Measurements from ENCODE around the gene IGFBP4. TPM values are rescaled to one million over a fixed set of nuclear protein-coding genes. Genes with fewer than 3 reads are reported as not detected.

The IGFBP4 gene
- total and polyA plus RNA-seq, 4 donors: 74.1 to 649 (median 238) TPM

DNA sequence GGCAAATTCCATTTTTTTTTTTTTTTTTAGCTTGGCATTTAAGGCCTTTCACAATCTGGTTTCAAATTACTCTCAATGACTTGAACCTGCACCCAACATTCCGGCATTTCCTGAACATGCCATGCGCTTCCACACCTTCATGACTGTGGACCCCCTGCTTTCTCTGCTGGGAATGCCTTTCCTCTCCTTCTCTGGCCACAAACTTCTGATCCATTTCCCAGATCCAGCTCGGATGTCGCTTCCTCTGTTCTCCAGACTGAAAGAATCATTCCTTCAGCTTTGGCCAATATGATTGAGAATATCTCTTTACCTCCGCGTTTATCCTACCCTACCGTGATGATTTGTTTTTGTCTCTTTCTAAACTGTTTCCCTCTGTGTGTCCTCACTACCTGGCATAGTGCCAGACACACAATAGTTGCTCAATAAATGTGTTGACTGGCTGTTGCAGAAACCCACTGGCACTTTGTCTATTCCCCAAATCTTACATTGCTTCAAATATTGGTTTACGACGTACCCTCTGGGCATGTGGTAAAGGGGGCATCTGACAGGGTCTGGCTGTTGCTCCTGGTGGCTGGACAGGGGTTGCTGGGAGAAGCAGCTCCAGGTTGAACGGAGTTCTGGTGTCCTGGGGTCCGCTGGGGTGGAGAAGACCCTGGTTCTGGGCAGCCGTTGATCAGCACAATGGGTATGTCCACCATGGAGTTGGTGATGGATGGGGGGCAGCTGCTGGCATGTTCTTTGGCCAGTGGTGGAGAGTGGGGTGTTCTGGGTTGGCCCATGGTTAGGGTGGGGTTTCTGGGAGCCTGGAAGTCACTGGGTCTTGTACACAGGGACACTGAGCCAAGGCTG, 43.5 kb downstream of the IGFBP4 start:
- no peaks in the 10 kb centered on the region for H3K27me3 ChIP-seq (ENCODE audit: control insufficient read depth in 4 of 4, insufficient read depth in 4 of 4, low read length in 3 of 4)
- H3K9me3 ChIP-seq (ENCODE audit: control insufficient read depth in 4 of 4, low read length in 3 of 4): no peaks in the 10 kb centered on the region
- H3K4me3 ChIP-seq (ENCODE audit: low read depth in 1 of 3, low read length in 3 of 3): no peak overlapping the region
- 82% methylated on average over 12 of the region's 12 CpGs for WGBS
- no peaks in the 10 kb centered on the region for H3K36me3 ChIP-seq (ENCODE audit: control insufficient read depth in 4 of 4, insufficient read depth in 3 of 4, low read depth in 1 of 4, low read length in 3 of 4)
- H3K27ac ChIP-seq (ENCODE audit: low read depth in 1 of 2, low read length in 2 of 2): no peak overlapping the region
- H3K4me1 ChIP-seq (ENCODE audit: control insufficient read depth in 4 of 4, insufficient read depth in 4 of 4, low read length in 3 of 4): no peaks in the 10 kb centered on the region
- H3K9ac ChIP-seq (ENCODE audit: low read depth in 1 of 2, low read length in 2 of 2): no peak overlapping the region
- no peak for DNase-seq (ENCODE audit: low spot score)
- no peak for TF ChIP-seq GABPA (IDR thresholded peaks at IDR 0.05 in 1 of 2, conservative IDR thresholded peaks at IDR 0.05 in 1 of 2)
- no peak for TF ChIP-seq RXRA (IDR thresholded peaks at IDR 0.05)
- no peak for TF ChIP-seq FOXA1 (IDR thresholded peaks at IDR 0.05)
- no peak for TF ChIP-seq EGR1 (IDR thresholded peaks at IDR 0.05; ENCODE audit: low read depth in 2 of 2)
- no peak for TF ChIP-seq REST (IDR thresholded peaks at IDR 0.05)
- no peak for TF ChIP-seq JUND (IDR thresholded peaks at IDR 0.05)
- TF ChIP-seq, protein P1, sequence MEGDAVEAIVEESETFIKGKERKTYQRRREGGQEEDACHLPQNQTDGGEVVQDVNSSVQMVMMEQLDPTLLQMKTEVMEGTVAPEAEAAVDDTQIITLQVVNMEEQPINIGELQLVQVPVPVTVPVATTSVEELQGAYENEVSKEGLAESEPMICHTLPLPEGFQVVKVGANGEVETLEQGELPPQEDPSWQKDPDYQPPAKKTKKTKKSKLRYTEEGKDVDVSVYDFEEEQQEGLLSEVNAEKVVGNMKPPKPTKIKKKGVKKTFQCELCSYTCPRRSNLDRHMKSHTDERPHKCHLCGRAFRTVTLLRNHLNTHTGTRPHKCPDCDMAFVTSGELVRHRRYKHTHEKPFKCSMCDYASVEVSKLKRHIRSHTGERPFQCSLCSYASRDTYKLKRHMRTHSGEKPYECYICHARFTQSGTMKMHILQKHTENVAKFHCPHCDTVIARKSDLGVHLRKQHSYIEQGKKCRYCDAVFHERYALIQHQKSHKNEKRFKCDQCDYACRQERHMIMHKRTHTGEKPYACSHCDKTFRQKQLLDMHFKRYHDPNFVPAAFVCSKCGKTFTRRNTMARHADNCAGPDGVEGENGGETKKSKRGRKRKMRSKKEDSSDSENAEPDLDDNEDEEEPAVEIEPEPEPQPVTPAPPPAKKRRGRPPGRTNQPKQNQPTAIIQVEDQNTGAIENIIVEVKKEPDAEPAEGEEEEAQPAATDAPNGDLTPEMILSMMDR (IDR thresholded peaks at IDR 0.05; ENCODE audit: low read depth, low read length, missing input control): no peak
- no peak for TF ChIP-seq NR2F2 (IDR thresholded peaks at IDR 0.05)
- TF ChIP-seq SP1 (IDR thresholded peaks at IDR 0.05): no peak
- TF ChIP-seq HNF4G (IDR thresholded peaks at IDR 0.05): no peak
- no peak for TF ChIP-seq TAF1 (conservative IDR thresholded peaks at IDR 0.05)
- TF ChIP-seq HNF4A (conservative IDR thresholded peaks at IDR 0.05): no peak
- no peak for TF ChIP-seq FOXA2 (IDR thresholded peaks at IDR 0.05)
- TF ChIP-seq YY1 (IDR thresholded peaks at IDR 0.05): no peak

DNA sequence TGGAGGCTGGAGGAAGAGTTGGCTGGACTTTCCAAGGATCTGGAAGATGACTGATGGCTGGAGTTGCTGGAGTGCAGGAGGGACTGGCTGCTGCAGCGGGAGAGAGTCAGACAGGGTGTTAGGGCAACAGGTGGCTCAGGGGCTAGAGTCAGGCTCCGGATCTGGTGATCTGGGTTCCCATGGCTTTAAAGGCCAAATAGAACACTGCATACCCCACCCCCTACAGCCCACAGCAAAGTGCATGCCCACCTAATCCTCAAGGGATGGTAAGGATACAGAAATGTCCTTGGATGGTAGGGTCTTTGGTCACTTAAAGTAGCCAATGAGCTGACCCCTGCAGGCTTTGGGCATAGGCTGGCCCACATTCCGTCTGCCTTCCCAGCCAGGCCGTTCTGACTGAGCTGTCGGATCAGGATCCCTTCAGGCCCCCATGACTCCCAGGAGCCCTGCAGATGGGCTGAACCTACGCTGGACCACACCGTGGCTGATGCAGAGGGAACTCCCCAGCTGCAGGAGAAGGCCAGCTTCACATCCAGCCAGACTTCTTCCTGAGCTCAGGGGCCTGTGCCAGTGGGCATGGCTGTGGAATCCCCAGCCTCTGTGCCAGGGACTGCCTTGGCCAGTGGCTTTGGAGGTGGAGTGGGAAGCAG, 44.2 kb downstream of the IGFBP4 start:
- 85% methylated on average over 7 of the region's 7 CpGs for WGBS
- no peak overlapping the region for H3K27ac ChIP-seq (ENCODE audit: low read depth in 1 of 2, low read length in 2 of 2)
- no peaks in the 10 kb centered on the region for H3K36me3 ChIP-seq (ENCODE audit: control insufficient read depth in 4 of 4, insufficient read depth in 3 of 4, low read depth in 1 of 4, low read length in 3 of 4)
- H3K9ac ChIP-seq (ENCODE audit: low read depth in 1 of 2, low read length in 2 of 2): no peak overlapping the region
- no peak for TF ChIP-seq HNF4G (IDR thresholded peaks at IDR 0.05)
- no peak for TF ChIP-seq REST (IDR thresholded peaks at IDR 0.05)
- TF ChIP-seq FOXA2 (IDR thresholded peaks at IDR 0.05): no peak
- TF ChIP-seq EGR1 (IDR thresholded peaks at IDR 0.05; ENCODE audit: low read depth in 2 of 2): no peak
- no peak for TF ChIP-seq RAD21 (IDR thresholded peaks at IDR 0.05)
- no peak for TF ChIP-seq SP1 (IDR thresholded peaks at IDR 0.05)
- TF ChIP-seq ATF3 (IDR thresholded peaks at IDR 0.05): no peak
- TF ChIP-seq FOXA1 (IDR thresholded peaks at IDR 0.05): no peak
- TF ChIP-seq TAF1 (conservative IDR thresholded peaks at IDR 0.05): no peak
- TF ChIP-seq JUND (IDR thresholded peaks at IDR 0.05): no peak
- no peak for TF ChIP-seq GABPA (IDR thresholded peaks at IDR 0.05 in 1 of 2, conservative IDR thresholded peaks at IDR 0.05 in 1 of 2)
- TF ChIP-seq, protein P1 (IDR thresholded peaks at IDR 0.05; ENCODE audit: low read depth, low read length, missing input control): no peak
- no peaks in the 10 kb centered on the region for H3K9me3 ChIP-seq (ENCODE audit: control insufficient read depth in 4 of 4, low read length in 3 of 4)
- no peak for DNase-seq (ENCODE audit: low spot score)
- no peaks in the 10 kb centered on the region for H3K27me3 ChIP-seq (ENCODE audit: control insufficient read depth in 4 of 4, insufficient read depth in 4 of 4, low read length in 3 of 4)
- no peaks in the 10 kb centered on the region for H3K4me1 ChIP-seq (ENCODE audit: control insufficient read depth in 4 of 4, insufficient read depth in 4 of 4, low read length in 3 of 4)
- no peak overlapping the region for H3K4me3 ChIP-seq (ENCODE audit: low read depth in 1 of 3, low read length in 3 of 3)

Measured in liver (tissue), 9 donors.